LNCaP clone FGC (cell line): ENCODE results near the gene HMGCLL1.

Experiments
- DNase-seq: peaks from one replicate; pipeline ENCODE4 v3.0.0-alpha.2; 2011; ENCODE audit warnings: low read depth
- H3K4me3 ChIP-seq: 2 replicates; pipeline ENCODE4 v1.5.1; 2011; ENCODE audit warnings: mild to moderate bottlenecking, low read depth, low read length, control low read depth
- CTCF ChIP-seq: IDR thresholded peaks from 2 replicates; pipeline ENCODE4 v1.5.1; 2012; ENCODE audit warnings: mild to moderate bottlenecking; ENCODE audit not compliant: control insufficient read depth, insufficient read depth; ENCODE audit errors: extremely low read depth

The HMGCLL1 gene

DNA sequence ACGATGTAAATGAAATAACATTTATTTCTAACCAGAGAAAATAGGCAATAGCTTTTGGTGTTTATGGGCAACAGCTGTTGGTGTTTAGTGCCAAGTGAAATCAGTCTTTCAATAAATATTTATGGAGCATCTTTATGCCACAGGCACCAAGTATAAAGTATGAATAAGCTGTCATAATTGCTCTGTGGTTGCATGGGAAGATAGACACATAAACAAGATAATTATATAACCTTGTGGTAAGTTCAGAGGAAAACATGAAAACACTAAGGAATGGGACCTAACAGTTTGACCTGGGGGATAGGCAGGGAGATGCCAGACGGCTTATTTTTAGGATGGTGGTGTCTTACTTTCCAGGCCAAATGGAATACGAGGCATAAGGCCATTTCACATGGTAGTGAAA is 140.8 kb downstream of the HMGCLL1 start:
- H3K4me3 ChIP-seq, result no peak overlapping the region
- no peak for TF ChIP-seq CTCF
- DNase-seq, result no peak

DNA sequence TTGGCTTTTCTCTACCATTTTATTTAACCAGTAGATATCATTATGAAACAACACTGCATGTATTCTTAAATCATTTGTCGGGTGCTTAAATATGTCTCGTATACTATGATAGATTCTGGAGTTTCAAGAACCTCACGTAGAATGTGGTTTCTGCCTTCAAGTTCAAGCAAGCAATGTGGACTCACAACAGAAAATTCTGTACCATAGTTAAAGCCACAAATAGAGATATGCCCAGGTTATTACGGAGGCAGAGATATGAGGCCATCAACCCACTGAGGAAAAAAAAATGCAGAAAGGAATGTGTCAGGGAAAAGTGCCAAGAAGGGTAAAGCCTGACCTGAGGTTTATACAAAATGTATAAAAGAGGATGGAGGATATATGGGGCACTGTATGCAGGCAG is 141.9 kb downstream of the HMGCLL1 start:
- DNase-seq, result no peak
- H3K4me3 ChIP-seq, result no peak overlapping the region
- no peak for TF ChIP-seq CTCF

- TF ChIP-seq CTCF, result no peak
- no peak overlapping the region for H3K4me3 ChIP-seq
- no peak for DNase-seq
These were observed 145.4 kb downstream of the HMGCLL1 start for GRCh38 chr6:55433446-55434130.

DNA sequence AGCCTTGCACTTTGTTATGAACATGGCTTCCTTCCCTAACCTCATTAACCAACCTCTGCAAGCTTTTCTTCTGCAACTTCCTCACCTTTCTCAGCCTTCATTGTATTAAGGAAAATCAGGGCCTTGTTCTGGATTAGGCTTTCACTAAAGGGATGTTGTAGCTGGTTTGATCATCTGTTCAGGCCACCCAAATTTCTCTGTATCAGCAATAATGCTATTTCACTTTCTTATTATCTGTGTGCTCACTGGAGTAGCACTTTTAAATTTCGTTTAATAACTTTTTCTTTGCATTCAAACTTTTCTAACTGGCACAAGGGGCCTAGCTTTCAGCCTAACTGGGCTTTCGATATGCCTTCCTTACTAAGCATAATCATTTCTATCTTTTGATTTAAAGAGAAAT is 155.1 kb downstream of the HMGCLL1 start:
- TF ChIP-seq CTCF, result no peak
- H3K4me3 ChIP-seq, result no peak overlapping the region
- DNase-seq, result no peak

- H3K4me3 ChIP-seq, result no peak overlapping the region
- DNase-seq, result no peak
- no peak for TF ChIP-seq CTCF
These were observed 168.3 kb downstream of the HMGCLL1 start for GRCh38 chr6:55410674-55411073.

- TF ChIP-seq CTCF, result no peak
- no peak overlapping the region for H3K4me3 ChIP-seq
- no peak for DNase-seq
These were observed 173.3 kb downstream of the HMGCLL1 start for GRCh38 chr6:55405474-55406235.

DNA sequence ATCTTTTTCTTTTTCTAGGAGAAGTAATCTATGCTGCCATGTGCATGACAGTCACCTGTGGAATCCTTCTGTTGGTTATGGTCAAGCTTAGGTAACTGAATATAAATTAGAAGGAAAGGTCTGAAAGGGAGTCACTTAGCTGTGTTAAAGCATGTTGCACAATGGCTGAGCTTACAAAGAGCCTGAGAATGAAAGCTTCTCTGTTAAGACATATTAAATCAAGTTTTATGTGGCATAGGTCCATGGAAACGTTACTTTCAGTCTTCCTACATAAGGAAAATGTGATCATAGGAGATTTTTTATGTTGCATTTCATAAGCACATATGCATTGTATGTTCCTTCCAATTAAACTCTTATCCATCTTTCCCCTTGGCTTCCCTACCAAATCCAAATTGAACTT is 179.6 kb downstream of the HMGCLL1 start:
- H3K4me3 ChIP-seq, result no peak overlapping the region
- no peak for TF ChIP-seq CTCF
- DNase-seq, result no peak
